Measurements from ENCODE around the gene CLP1. TPM values are rescaled to one million over a fixed set of nuclear protein-coding genes. Genes with fewer than 3 reads are reported as not detected.
A peak's percentile ranks its signal among the peaks of the same experiment; 100 is the strongest.

Gene CLP1
- polyA plus RNA-seq, 1 donor (not counting 4 experiments of a cell fraction or from before 2014, with no cell fraction given), result 25.0 TPM

GRCh38 chr11:57647960-57648800, 9.4 kb upstream of the CLP1 start:
- no peak for DNase-seq (ENCODE audit: low read depth, low spot score)
- dilution Hi-C loops (cut with MboI; ENCODE audit: extremely low pct_ligation_motif_present, low sequenced_read_pairs), result no loop called here
- Histone ChIP-seq H2AFZ (ENCODE audit: control insufficient read depth, low read length) (no peak overlapping the region), H3K4me2 (ENCODE audit: control insufficient read depth, extremely low read depth, insufficient read depth, low read depth, low read length) (peak overlapping the region; percentile 23), H3K9me1 (ENCODE audit: control insufficient read depth, extremely low read depth, insufficient read depth, low read length) (no peaks in the 10 kb centered on the region), H3K27ac (ENCODE audit: control insufficient read depth, insufficient read depth, low read length) (no peak overlapping the region), H3K9me3 (ENCODE audit: control insufficient read depth, low read depth, low read length) (no peaks in the 10 kb centered on the region), H3K36me3 (ENCODE audit: control insufficient read depth in 2 of 2, extremely low read depth in 1 of 2, insufficient read depth in 2 of 2, low read length in 2 of 2) (no peaks in the 10 kb centered on the region), H4K20me1 (ENCODE audit: control insufficient read depth, extremely low read depth, insufficient read depth, low read length) (peaks cover 8% of the 10 kb centered on the region), H3K27me3 (ENCODE audit: control insufficient read depth, extremely low read depth, insufficient read depth, low read length) (peaks cover 32% of the 10 kb centered on the region), H3K4me3 (ENCODE audit: control insufficient read depth in 2 of 3, extremely low read depth in 1 of 3, insufficient read depth in 2 of 3, low read depth in 1 of 3, low read length in 3 of 3) (peak overlapping the region in 1 of 3 experiments; percentile 22), H3K4me1 (ENCODE audit: control insufficient read depth, extremely low read depth, insufficient read depth, low read length) (peaks cover 41% of the 10 kb centered on the region), H3K79me2 (ENCODE audit: control insufficient read depth, insufficient read depth, low read length) (no peaks in the 10 kb centered on the region), H3K9ac (ENCODE audit: control insufficient read depth, extremely low read depth, insufficient read depth, low read length) (peak overlapping the region; percentile 11)
- FAIRE-seq, result no peak
- no peak for TF ChIP-seq CTCF (optimal IDR thresholded peaks at IDR 0.05 in 1 of 3, IDR thresholded peaks at IDR 0.05 in 1 of 3, conservative IDR thresholded peaks at IDR 0.05 in 1 of 3; ENCODE audit: extremely low read depth in 1 of 3, insufficient read depth in 2 of 3, low read length in 3 of 3)
- no peak for TF ChIP-seq EZH2 (IDR thresholded peaks at IDR 0.05; ENCODE audit: low read length)

- H3K9me1 ChIP-seq (ENCODE audit: control insufficient read depth, extremely low read depth, insufficient read depth, low read length), result no peaks in the 10 kb centered on the region
- no peaks in the 10 kb centered on the region for H3K79me2 ChIP-seq (ENCODE audit: control insufficient read depth, insufficient read depth, low read length)
- peaks cover 32% of the 10 kb centered on the region for H3K27me3 ChIP-seq (ENCODE audit: control insufficient read depth, extremely low read depth, insufficient read depth, low read length)
- H3K36me3 ChIP-seq (ENCODE audit: control insufficient read depth in 2 of 2, extremely low read depth in 1 of 2, insufficient read depth in 2 of 2, low read length in 2 of 2), result no peaks in the 10 kb centered on the region
- H3K4me3 ChIP-seq (ENCODE audit: control insufficient read depth in 2 of 3, extremely low read depth in 1 of 3, insufficient read depth in 2 of 3, low read depth in 1 of 3, low read length in 3 of 3), result peak overlapping the region in 2 of 3 experiments; percentile 37 to 49
- FAIRE-seq, result no peak
- no peak for DNase-seq (ENCODE audit: low read depth, low spot score)
- H3K9me3 ChIP-seq (ENCODE audit: control insufficient read depth, low read depth, low read length), result no peaks in the 10 kb centered on the region
- H4K20me1 ChIP-seq (ENCODE audit: control insufficient read depth, extremely low read depth, insufficient read depth, low read length), result peaks cover 8% of the 10 kb centered on the region
- no peak overlapping the region for H3K27ac ChIP-seq (ENCODE audit: control insufficient read depth, insufficient read depth, low read length)
- TF ChIP-seq CTCF (optimal IDR thresholded peaks at IDR 0.05 in 1 of 3, IDR thresholded peaks at IDR 0.05 in 1 of 3, conservative IDR thresholded peaks at IDR 0.05 in 1 of 3; ENCODE audit: extremely low read depth in 1 of 3, insufficient read depth in 2 of 3, low read length in 3 of 3) (no peak), EZH2 (IDR thresholded peaks at IDR 0.05; ENCODE audit: low read length) (peak; percentile 33)
- dilution Hi-C loops (cut with MboI; ENCODE audit: extremely low pct_ligation_motif_present, low sequenced_read_pairs), result no loop called here
- peak overlapping the region; percentile 76 for H3K4me2 ChIP-seq (ENCODE audit: control insufficient read depth, extremely low read depth, insufficient read depth, low read depth, low read length)
- no peak overlapping the region for H2AFZ ChIP-seq (ENCODE audit: control insufficient read depth, low read length)
- peak overlapping the region; percentile 11 for H3K9ac ChIP-seq (ENCODE audit: control insufficient read depth, extremely low read depth, insufficient read depth, low read length)
- peaks cover 41% of the 10 kb centered on the region for H3K4me1 ChIP-seq (ENCODE audit: control insufficient read depth, extremely low read depth, insufficient read depth, low read length)
Observed at GRCh38 chr11:57648801-57649735, 8.5 kb upstream of the CLP1 start.
